ENCODE measurements around the gene CFHR2. TPM values are rescaled to one million over a fixed set of nuclear protein-coding genes. Genes with fewer than 3 reads are reported as not detected.

The CFHR2 gene
- total and polyA plus RNA-seq, 2 of the 8 experiments (the other 6 are each of a cell fraction or from before 2014, with no cell fraction given), result not detected

GRCh38 chr1:196954778-196955177 is 11.2 kb downstream of the CFHR2 start (continued):
- TF ChIP-seq HDAC6 (IDR thresholded peaks at IDR 0.05; ENCODE audit: low read depth, low read length), result no peak
- no peak for TF ChIP-seq MAFK (IDR thresholded peaks at IDR 0.05; ENCODE audit: low read depth, low read length)
